ENCODE measurements around the gene ACER2.
"Not testable (repeated sequence)": the region's sequence is repeated elsewhere in the genome, so short reads cannot be mapped to it uniquely, and the experiment has no call there.

Gene ACER2

GRCh38 chr9:19381656-19382055 is 27.2 kb upstream of the ACER2 start:
- Histone ChIP-seq H2AFZ (ENCODE audit: low read length) (no peak overlapping the region), H3K4me3 (ENCODE audit: low read depth, low read length, poor library complexity, severe bottlenecking) (no peak overlapping the region), H3K9me3 (ENCODE audit: low read length) (no peaks in the 10 kb centered on the region), H3K27me3 (ENCODE audit: insufficient read depth, low read length) (no peaks in the 10 kb centered on the region), H3K9me2 (ENCODE audit: low read depth, low read length) (no peaks in the 10 kb centered on the region), H3K9ac (ENCODE audit: low read length) (no peak overlapping the region), H3F3A (ENCODE audit: insufficient read depth, low read length) (no peaks in the 10 kb centered on the region), H3K36me3 (ENCODE audit: insufficient read depth, low read length) (peaks cover 31% of the 10 kb centered on the region), H4K20me1 (ENCODE audit: insufficient read depth, low read length) (no peaks in the 10 kb centered on the region), H3K27ac (ENCODE audit: low read depth, low read length, poor library complexity, severe bottlenecking) (no peak overlapping the region), H3K4me1 (ENCODE audit: insufficient read depth, low read length, severe bottlenecking) (peaks cover 31% of the 10 kb centered on the region), H3K4me2 (ENCODE audit: low read length) (peak overlapping the region; percentile 62; the same call in 1 of the 2 replicates), H3K79me2 (ENCODE audit: insufficient read depth, low read length) (peaks cover 19% of the 10 kb centered on the region)
- TF ChIP-seq CTCF (IDR thresholded peaks at IDR 0.05; ENCODE audit: low read length) (no peak), EZH2 (IDR thresholded peaks at IDR 0.05; ENCODE audit: borderline replicate concordance, low read length) (no peak)

DNA sequence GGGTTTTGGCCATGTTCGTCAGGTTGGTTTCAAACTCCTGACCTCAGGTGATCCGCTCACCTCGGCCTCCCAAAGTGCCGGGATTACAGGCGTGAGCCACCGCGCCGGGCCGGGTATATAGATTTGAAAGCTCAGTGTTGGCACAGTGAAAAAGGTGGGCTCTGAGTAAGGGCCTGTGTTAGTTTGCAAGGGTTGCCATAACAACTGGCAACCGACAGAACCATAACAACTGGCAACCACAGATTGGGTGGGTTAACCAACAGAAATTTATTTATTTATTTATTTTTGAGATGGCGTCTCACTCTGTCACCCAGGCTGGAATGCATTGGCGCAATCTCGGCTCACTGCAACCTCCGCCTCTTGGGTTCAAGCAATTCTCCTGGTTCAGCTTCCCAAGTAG is 23.6 kb upstream of the ACER2 start:
- not testable (repeated sequence) for H3K4me1 ChIP-seq (ENCODE audit: insufficient read depth, low read length, severe bottlenecking); H3K9me3 ChIP-seq (ENCODE audit: low read length); H3K27me3 ChIP-seq (ENCODE audit: insufficient read depth, low read length); H3K36me3 ChIP-seq (ENCODE audit: insufficient read depth, low read length); H4K20me1 ChIP-seq (ENCODE audit: insufficient read depth, low read length); H3K4me2 ChIP-seq (ENCODE audit: low read length); H3K9me2 ChIP-seq (ENCODE audit: low read depth, low read length); H3K4me3 ChIP-seq (ENCODE audit: low read depth, low read length, poor library complexity, severe bottlenecking); H3K79me2 ChIP-seq (ENCODE audit: insufficient read depth, low read length); H3K27ac ChIP-seq (ENCODE audit: low read depth, low read length, poor library complexity, severe bottlenecking); H3F3A ChIP-seq (ENCODE audit: insufficient read depth, low read length); H3K9ac ChIP-seq (ENCODE audit: low read length); H2AFZ ChIP-seq (ENCODE audit: low read length)

GRCh38 chr9:19385786-19386501 is 22.9 kb upstream of the ACER2 start:
- no peak for TF ChIP-seq CTCF (IDR thresholded peaks at IDR 0.05; ENCODE audit: low read length)
- TF ChIP-seq EZH2 (IDR thresholded peaks at IDR 0.05; ENCODE audit: borderline replicate concordance, low read length) = no peak
- Histone ChIP-seq H4K20me1 (ENCODE audit: insufficient read depth, low read length) (no peaks in the 10 kb centered on the region), H3K4me3 (ENCODE audit: low read depth, low read length, poor library complexity, severe bottlenecking) (no peak overlapping the region), H3K27ac (ENCODE audit: low read depth, low read length, poor library complexity, severe bottlenecking) (no peak overlapping the region), H3K9ac (ENCODE audit: low read length) (no peak overlapping the region), H3K4me2 (ENCODE audit: low read length) (no peak overlapping the region), H3K27me3 (ENCODE audit: insufficient read depth, low read length) (no peaks in the 10 kb centered on the region), H3F3A (ENCODE audit: insufficient read depth, low read length) (no peaks in the 10 kb centered on the region), H3K9me3 (ENCODE audit: low read length) (no peaks in the 10 kb centered on the region), H3K4me1 (ENCODE audit: insufficient read depth, low read length, severe bottlenecking) (peaks cover 4% of the 10 kb centered on the region), H3K36me3 (ENCODE audit: insufficient read depth, low read length) (no peaks in the 10 kb centered on the region), H2AFZ (ENCODE audit: low read length) (no peak overlapping the region), H3K79me2 (ENCODE audit: insufficient read depth, low read length) (no peaks in the 10 kb centered on the region), H3K9me2 (ENCODE audit: low read depth, low read length) (no peaks in the 10 kb centered on the region)

- H3K4me2 ChIP-seq (ENCODE audit: low read length) = no peak overlapping the region
- TF ChIP-seq CTCF (IDR thresholded peaks at IDR 0.05; ENCODE audit: low read length) = no peak
- no peak for TF ChIP-seq EZH2 (IDR thresholded peaks at IDR 0.05; ENCODE audit: borderline replicate concordance, low read length)
- H4K20me1 ChIP-seq (ENCODE audit: insufficient read depth, low read length) = no peaks in the 10 kb centered on the region
- H2AFZ ChIP-seq (ENCODE audit: low read length) = no peak overlapping the region
- no peak overlapping the region for H3K9ac ChIP-seq (ENCODE audit: low read length)
- no peaks in the 10 kb centered on the region for H3K36me3 ChIP-seq (ENCODE audit: insufficient read depth, low read length)
- H3K9me2 ChIP-seq (ENCODE audit: low read depth, low read length) = no peaks in the 10 kb centered on the region
- no peaks in the 10 kb centered on the region for H3K27me3 ChIP-seq (ENCODE audit: insufficient read depth, low read length)
- no peaks in the 10 kb centered on the region for H3F3A ChIP-seq (ENCODE audit: insufficient read depth, low read length)
- H3K4me3 ChIP-seq (ENCODE audit: low read depth, low read length, poor library complexity, severe bottlenecking) = no peak overlapping the region
- H3K4me1 ChIP-seq (ENCODE audit: insufficient read depth, low read length, severe bottlenecking) = no peaks in the 10 kb centered on the region
- no peaks in the 10 kb centered on the region for H3K79me2 ChIP-seq (ENCODE audit: insufficient read depth, low read length)
- no peak overlapping the region for H3K27ac ChIP-seq (ENCODE audit: low read depth, low read length, poor library complexity, severe bottlenecking)
- no peaks in the 10 kb centered on the region for H3K9me3 ChIP-seq (ENCODE audit: low read length)
These were observed 22.2 kb upstream of the ACER2 start for GRCh38 chr9:19386502-19387044.
